SK-N-SH (cell line): ENCODE data around the gene SRD5A3. TPM values are rescaled to one million over a fixed set of nuclear protein-coding genes. Genes with fewer than 3 reads are reported as not detected.

Experiments used
- CTCF ChIA-PET: fragments of 300-600, 350-600 bp; formaldehyde crosslinking; extraction: SDS; loops from one replicate; lab custom pipeline; 2021; lab: Yijun Ruan, JAX
- POLR2A ChIA-PET: fragments of 350-600 bp; sonication (Branson Sonifier 250); formaldehyde crosslinking; extraction: SDS; loops from one replicate; lab custom pipeline; 2020; ENCODE audit warnings: antibody characterized with exemption, inconsistent platforms; lab: Yijun Ruan, JAX
- DNase-seq: peaks from one replicate; pipeline ENCODE4 v3.0.0; 2012
- H2AFZ ChIP-seq: fragments of 200-600 bp; sonication (generic); 2 replicates; pipeline ENCODE4 v1.8.1; 2016; ENCODE audit warnings: antibody characterized with exemption, mild to moderate bottlenecking, low read depth
- H3F3A ChIP-seq: fragments of 200-600 bp; sonication (generic); replicated peaks from 2 replicates; pipeline ENCODE3; 2016; ENCODE audit warnings: antibody characterized with exemption, mild to moderate bottlenecking; ENCODE audit not compliant: insufficient read depth
- H3K27ac ChIP-seq, 2 experiments: fragments of 200-500 bp in 1 of 2; fragments of 200-600 bp in 1 of 2; sonication (Bioruptor generic) in 1 of 2; sonication (generic), shearing (Covaris generic) in 1 of 2; 2 replicates each; pipeline versions ENCODE4 v1.5.1 to v1.6.1; 2014 to 2016; ENCODE audit warnings: low read depth in 2 of 2, inconsistent platforms in 1 of 2, low read length in 1 of 2, mild to moderate bottlenecking in 1 of 2, mixed read lengths in 1 of 2
- H3K27me3 ChIP-seq: fragments of 200-600 bp; sonication (generic), shearing (Covaris generic); 2 replicates; pipeline ENCODE4 v1.6.1; 2016; ENCODE audit warnings: mixed run types; ENCODE audit not compliant: insufficient read depth
- H3K36me3 ChIP-seq, 2 experiments: fragments of 200-500 bp in 1 of 2; fragments of 200-600 bp in 1 of 2; sonication (Bioruptor generic) in 1 of 2; sonication (generic) in 1 of 2; replicated peaks in 1 of 2; 2 replicates each; pipeline versions ENCODE3 to v1.5.1; 2014 to 2016; ENCODE audit warnings: low read length in 1 of 2, mild to moderate bottlenecking in 1 of 2; ENCODE audit not compliant: insufficient read depth in 2 of 2, control insufficient read depth in 1 of 2
- H3K4me1 ChIP-seq, 2 experiments: fragments of 200-500 bp in 1 of 2; fragments of 200-600 bp in 1 of 2; sonication (Bioruptor generic) in 1 of 2; sonication (generic), shearing (Covaris generic) in 1 of 2; 2 replicates each; pipeline versions ENCODE4 v1.5.1 to v1.6.1; 2014 to 2016; ENCODE audit warnings: low read depth in 1 of 2, low read length in 1 of 2, mixed run types in 1 of 2; ENCODE audit not compliant: insufficient read depth in 2 of 2, control insufficient read depth in 1 of 2
- H3K4me2 ChIP-seq: fragments of 200-600 bp; sonication (generic), shearing (Covaris generic); 2 replicates; pipeline ENCODE4 v1.6.1; 2017; ENCODE audit warnings: mixed run types
- H3K4me3 ChIP-seq, 2 experiments: fragments of 200-500 bp in 1 of 2; fragments of 200-600 bp in 1 of 2; sonication (Bioruptor generic) in 1 of 2; sonication (generic), shearing (Covaris generic) in 1 of 2; 2 replicates each; pipeline versions ENCODE4 v1.5.1 to v1.8.1; 2014 to 2016; ENCODE audit warnings: low read depth in 2 of 2, inconsistent platforms in 1 of 2, low read length in 1 of 2, mild to moderate bottlenecking in 1 of 2, mixed read lengths in 1 of 2, moderate library complexity in 1 of 2
- H3K79me2 ChIP-seq: fragments of 200-600 bp; sonication (generic); 2 replicates; pipeline ENCODE4 v1.8.1; 2017; ENCODE audit warnings: mild to moderate bottlenecking; ENCODE audit not compliant: insufficient read depth
- H3K9ac ChIP-seq: fragments of 200-600 bp; sonication (generic); 2 replicates; pipeline ENCODE4 v1.6.1; 2017; ENCODE audit warnings: mixed run types
- H3K9me2 ChIP-seq: fragments of 200-600 bp; sonication (generic); 2 replicates; pipeline ENCODE4 v1.6.1; 2017; ENCODE audit warnings: mixed run types
- H3K9me3 ChIP-seq: fragments of 200-600 bp; sonication (generic); 2 replicates; pipeline ENCODE4 v1.6.1; 2017; ENCODE audit warnings: mixed run types, mild to moderate bottlenecking, moderate library complexity
- H4K20me1 ChIP-seq: fragments of 200-600 bp; sonication (generic); 2 replicates; pipeline ENCODE4 v1.6.1; 2017; ENCODE audit warnings: mild to moderate bottlenecking, mixed run types; ENCODE audit not compliant: insufficient read depth
- CHD2 ChIP-seq: fragments of 150-350 bp; IDR thresholded peaks from 2 replicates; pipeline ENCODE4 v1.6.1; 2018; ENCODE audit warnings: low read length; ENCODE audit not compliant: partially characterized antibody
- ELF1 ChIP-seq: IDR thresholded peaks from 2 replicates; pipeline ENCODE4 v1.4.0; 2012
- EZH2phosphoT487 ChIP-seq: fragments of 200-600 bp; sonication (generic); IDR thresholded peaks from 2 replicates; pipeline ENCODE4 v1.6.1; 2017; ENCODE audit warnings: low read depth, mixed run types, mild to moderate bottlenecking, antibody characterized with exemption, moderate library complexity, borderline replicate concordance
- FOSL2 ChIP-seq: IDR thresholded peaks from 2 replicates; pipeline ENCODE4 v1.4.0; 2012; ENCODE audit warnings: low read depth, mild to moderate bottlenecking, moderate library complexity, borderline replicate concordance
- FOXJ3 ChIP-seq: sonication (generic); formaldehyde crosslinking; IDR thresholded peaks from 2 replicates; pipeline ENCODE4 v1.5.1; 2020; ENCODE audit warnings: mild to moderate bottlenecking, missing genetic modification reagents
- FOXM1 ChIP-seq: IDR thresholded peaks from 2 replicates; pipeline ENCODE4 v1.4.0; 2012; ENCODE audit warnings: low read depth, mild to moderate bottlenecking
- GATA2 ChIP-seq: sonication (generic); formaldehyde crosslinking; IDR thresholded peaks from 2 replicates; pipeline ENCODE4 v1.5.0; 2020; ENCODE audit warnings: mild to moderate bottlenecking, missing genetic modification reagents
- MAX ChIP-seq: IDR thresholded peaks from 2 replicates; pipeline ENCODE4 v1.4.0; 2012; ENCODE audit warnings: low read depth
- NFIC ChIP-seq: IDR thresholded peaks from 2 replicates; pipeline ENCODE4 v1.4.0; 2012; ENCODE audit warnings: borderline replicate concordance
- NRF1 ChIP-seq: IDR thresholded peaks from 2 replicates; pipeline ENCODE4 v1.6.1; 2012; ENCODE audit warnings: low read depth, mild to moderate bottlenecking, low read length
- PBX3 ChIP-seq: IDR thresholded peaks from 2 replicates; pipeline ENCODE4; 2012
- POLR2AphosphoS5 ChIP-seq: IDR thresholded peaks from 2 replicates; pipeline ENCODE4 v1.6.1; 2012; ENCODE audit warnings: low read depth, low read length
- RAD21 ChIP-seq: IDR thresholded peaks from 2 replicates; pipeline ENCODE4 v1.6.1; 2012; ENCODE audit warnings: mild to moderate bottlenecking, low read length
- RFX5 ChIP-seq: IDR thresholded peaks from 2 replicates; pipeline ENCODE4 v1.6.1; 2012; ENCODE audit warnings: mild to moderate bottlenecking, improper control_type of control experiment, low read length
- RXRA ChIP-seq: IDR thresholded peaks from 2 replicates; pipeline ENCODE4 v1.4.0; 2012; ENCODE audit warnings: low read depth, mild to moderate bottlenecking, borderline replicate concordance
- SMC3 ChIP-seq: IDR thresholded peaks from 2 replicates; pipeline ENCODE4 v1.6.1; 2012; ENCODE audit warnings: low read depth, low read length, improper control_type of control experiment
- TAF1 ChIP-seq: IDR thresholded peaks from 2 replicates; pipeline ENCODE4 v1.6.1; 2012; ENCODE audit warnings: low read depth, mild to moderate bottlenecking, low read length, moderate library complexity, borderline replicate concordance
- USF1 ChIP-seq: IDR thresholded peaks from 2 replicates; pipeline ENCODE4 v1.4.0; 2012; ENCODE audit warnings: low read depth, borderline replicate concordance
- WGBS: methylation state at CpG from one replicate; pipeline ENCODE4 v1.1.6; 2017; ENCODE audit warnings: low lambda C conversion rate; 5-methylcytosine and 5-hydroxymethylcytosine counted together
- polyA plus RNA-seq, 3 experiments: library from polyadenylated mRNA; depleted of rRNA; stranded (reverse); fragments of >200 nt; gene quantifications; 2 replicates each; pipeline ENCODE4 v1.2.3, GENCODE V29; 2012
- TF ChIP-seq, protein P1 (sequence below): fragments of 200-600 bp; sonication (generic); IDR thresholded peaks from 2 replicates; pipeline ENCODE4 v1.6.1; 2017; ENCODE audit warnings: antibody characterized with exemption, mild to moderate bottlenecking, moderate library complexity
- TF ChIP-seq, protein P2 (sequence below): IDR thresholded peaks from 2 replicates; pipeline ENCODE4 v1.4.0; 2012; ENCODE audit warnings: low read depth, borderline replicate concordance

SRD5A3 gene
- polyA plus RNA-seq, 1 of the 3 experiments (the other 2 are of a cell fraction), result 5.1 TPM

DNA sequence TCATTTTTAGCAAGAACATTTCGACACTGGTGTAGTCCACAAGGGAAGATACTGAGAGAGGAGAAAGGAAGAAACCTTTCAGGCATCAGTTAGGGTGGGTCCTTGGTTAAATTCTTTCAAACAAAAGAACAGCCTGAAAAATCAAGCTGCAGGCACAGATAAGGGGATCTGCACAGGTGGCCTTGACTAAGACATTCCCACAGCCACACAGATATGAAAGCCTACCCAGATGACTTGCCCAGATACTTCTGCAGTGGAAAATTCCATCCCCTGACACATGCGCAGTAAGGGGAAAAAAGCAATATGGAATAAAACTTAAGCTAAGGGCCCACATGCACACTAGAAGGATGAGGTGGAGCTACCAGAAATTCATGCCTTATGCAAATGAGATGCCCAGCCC, 40.8 kb downstream of the SRD5A3 start:
- no peak overlapping the region for H3K4me2 ChIP-seq
- no peak for DNase-seq
- no peaks in the 10 kb centered on the region for H3K9me3 ChIP-seq
- no peak overlapping the region for H3K4me3 ChIP-seq
- H3K27me3 ChIP-seq, result no peaks in the 10 kb centered on the region
- TF ChIP-seq MAX, result no peak
- TF ChIP-seq RFX5, result no peak
- TF ChIP-seq POLR2AphosphoS5, result no peak
- no peak for TF ChIP-seq TAF1
- TF ChIP-seq, protein P1, sequence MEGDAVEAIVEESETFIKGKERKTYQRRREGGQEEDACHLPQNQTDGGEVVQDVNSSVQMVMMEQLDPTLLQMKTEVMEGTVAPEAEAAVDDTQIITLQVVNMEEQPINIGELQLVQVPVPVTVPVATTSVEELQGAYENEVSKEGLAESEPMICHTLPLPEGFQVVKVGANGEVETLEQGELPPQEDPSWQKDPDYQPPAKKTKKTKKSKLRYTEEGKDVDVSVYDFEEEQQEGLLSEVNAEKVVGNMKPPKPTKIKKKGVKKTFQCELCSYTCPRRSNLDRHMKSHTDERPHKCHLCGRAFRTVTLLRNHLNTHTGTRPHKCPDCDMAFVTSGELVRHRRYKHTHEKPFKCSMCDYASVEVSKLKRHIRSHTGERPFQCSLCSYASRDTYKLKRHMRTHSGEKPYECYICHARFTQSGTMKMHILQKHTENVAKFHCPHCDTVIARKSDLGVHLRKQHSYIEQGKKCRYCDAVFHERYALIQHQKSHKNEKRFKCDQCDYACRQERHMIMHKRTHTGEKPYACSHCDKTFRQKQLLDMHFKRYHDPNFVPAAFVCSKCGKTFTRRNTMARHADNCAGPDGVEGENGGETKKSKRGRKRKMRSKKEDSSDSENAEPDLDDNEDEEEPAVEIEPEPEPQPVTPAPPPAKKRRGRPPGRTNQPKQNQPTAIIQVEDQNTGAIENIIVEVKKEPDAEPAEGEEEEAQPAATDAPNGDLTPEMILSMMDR, result no peak
- TF ChIP-seq RAD21, result no peak
- TF ChIP-seq EZH2phosphoT487, result no peak
- no peak for TF ChIP-seq NRF1
- no peak for TF ChIP-seq CHD2
- no peak for TF ChIP-seq PBX3
- TF ChIP-seq, all 33 proteins: peak for 0
- POLR2A ChIA-PET, result interaction anchor here (1.2 kb wide), 2 partner anchors 9 kb away, joined by 4 to 8 read pairs; partner anchors contain the start of gene TMEM165
- Histone ChIP-seq H3K9me2 (no peaks in the 10 kb centered on the region), H3K36me3 (no peaks in the 10 kb centered on the region), H3K79me2 (no peaks in the 10 kb centered on the region), H2AFZ (no peak overlapping the region), H3K4me1 (no peaks in the 10 kb centered on the region; a peak in 1 of 4 replicates), H4K20me1 (no peaks in the 10 kb centered on the region), H3F3A (no peaks in the 10 kb centered on the region), H3K9ac (no peak overlapping the region), H3K27ac (no peak overlapping the region)
- CTCF ChIA-PET, result interaction anchor here (1.2 to 1.6 kb wide), 3 partner anchors 41 to 168 kb away, joined by 3 read pairs; partner anchors contain the start of gene SRD5A3
- 88% methylated on average over 2 of the region's 2 CpGs for WGBS

DNA sequence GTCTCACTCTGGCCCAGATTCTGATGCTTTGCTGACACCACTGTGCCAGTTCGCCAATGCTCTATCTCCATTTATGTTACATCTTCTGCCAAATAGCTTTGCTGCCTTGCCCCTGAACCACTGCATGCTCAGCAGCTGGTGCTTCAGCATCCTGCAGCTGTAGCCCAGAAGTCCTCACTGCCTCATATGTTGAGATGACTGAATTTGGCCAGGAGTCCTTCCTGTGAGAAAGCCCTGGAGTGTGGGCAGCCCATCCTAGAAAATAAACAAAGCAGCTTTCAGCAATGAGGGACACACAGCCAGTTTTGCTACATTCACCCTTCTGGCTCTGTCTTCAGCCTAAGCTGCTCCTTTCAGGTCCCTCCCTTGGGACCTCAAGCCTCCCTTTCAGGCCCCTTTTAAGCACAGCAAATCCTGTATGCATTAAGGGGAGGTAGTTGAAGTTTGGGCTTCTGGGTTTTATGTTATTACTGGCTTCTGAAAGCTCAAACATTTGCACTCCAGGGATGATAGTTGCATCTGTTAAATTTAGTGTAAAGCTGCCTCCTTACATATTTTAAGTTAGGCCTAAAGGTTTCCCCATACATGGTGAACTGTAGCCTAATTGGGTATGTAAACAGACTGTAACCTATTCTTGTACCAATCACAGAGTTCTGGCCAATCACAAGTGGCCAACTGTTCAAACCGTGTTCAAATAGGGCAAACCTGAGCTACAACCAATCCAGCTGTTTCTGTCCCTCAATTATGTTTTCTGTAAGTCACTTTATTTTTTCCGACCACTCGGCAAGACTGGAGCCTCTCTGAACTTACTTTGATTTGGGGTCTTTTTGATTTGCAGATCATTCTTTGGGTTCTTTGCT, 47.6 kb downstream of the SRD5A3 start:
- Histone ChIP-seq H4K20me1 (peaks cover 19% of the 10 kb centered on the region), H3F3A (peaks cover 11% of the 10 kb centered on the region), H3K27me3 (no peaks in the 10 kb centered on the region), H2AFZ (no peak overlapping the region), H3K4me1 (no peaks in the 10 kb centered on the region; a peak in 1 of 4 replicates), H3K27ac (no peak overlapping the region), H3K36me3 (peaks cover 3 to 6% of the 10 kb centered on the region in 2 experiments), H3K4me3 (no peak overlapping the region), H3K9me2 (no peaks in the 10 kb centered on the region), H3K4me2 (no peak overlapping the region), H3K9me3 (no peaks in the 10 kb centered on the region), H3K79me2 (peaks cover 30% of the 10 kb centered on the region), H3K9ac (no peak overlapping the region)
- ChIA-PET POLR2A (no interaction called here), CTCF (interaction anchor here (0.8 to 1.5 kb wide), 3 partner anchors 17 to 47 kb away, joined by 3 to 5 read pairs (median 3); partner anchors contain the start of gene SRD5A3)
- WGBS, result 96% methylated on average over 4 of the region's 4 CpGs
- DNase-seq, result no peak
- TF ChIP-seq FOXM1, result no peak
- no peak for TF ChIP-seq RXRA
- no peak for TF ChIP-seq FOSL2
- TF ChIP-seq ELF1, result no peak
- TF ChIP-seq PBX3, result no peak
- TF ChIP-seq FOXJ3 (CRISPR knock-in tag), result no peak
- TF ChIP-seq NFIC, result no peak
- TF ChIP-seq NRF1, result no peak
- no peak for TF ChIP-seq SMC3
- TF ChIP-seq GATA2, result no peak
- no peak for TF ChIP-seq USF1
- TF ChIP-seq, protein P2, sequence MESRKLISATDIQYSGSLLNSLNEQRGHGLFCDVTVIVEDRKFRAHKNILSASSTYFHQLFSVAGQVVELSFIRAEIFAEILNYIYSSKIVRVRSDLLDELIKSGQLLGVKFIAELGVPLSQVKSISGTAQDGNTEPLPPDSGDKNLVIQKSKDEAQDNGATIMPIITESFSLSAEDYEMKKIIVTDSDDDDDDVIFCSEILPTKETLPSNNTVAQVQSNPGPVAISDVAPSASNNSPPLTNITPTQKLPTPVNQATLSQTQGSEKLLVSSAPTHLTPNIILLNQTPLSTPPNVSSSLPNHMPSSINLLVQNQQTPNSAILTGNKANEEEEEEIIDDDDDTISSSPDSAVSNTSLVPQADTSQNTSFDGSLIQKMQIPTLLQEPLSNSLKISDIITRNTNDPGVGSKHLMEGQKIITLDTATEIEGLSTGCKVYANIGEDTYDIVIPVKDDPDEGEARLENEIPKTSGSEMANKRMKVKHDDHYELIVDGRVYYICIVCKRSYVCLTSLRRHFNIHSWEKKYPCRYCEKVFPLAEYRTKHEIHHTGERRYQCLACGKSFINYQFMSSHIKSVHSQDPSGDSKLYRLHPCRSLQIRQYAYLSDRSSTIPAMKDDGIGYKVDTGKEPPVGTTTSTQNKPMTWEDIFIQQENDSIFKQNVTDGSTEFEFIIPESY, result no peak
